Endothelial cell of umbilical vein (primary cell): ENCODE results near the gene ETV3. TPM values are rescaled to one million over a fixed set of nuclear protein-coding genes. Genes with fewer than 3 reads are reported as not detected.

ENCODE experiments used
- BruUV-seq: library from RNA; stranded (reverse); fragments of 400-500 nt; replicated peaks from 2 replicates; lab custom pipeline; 2021; lab: Mats Ljungman, UMichigan
- CTCF ChIA-PET: fragments of 300-600, 350-600 bp; sonication (Branson Sonifier 250); formaldehyde crosslinking; loops from one replicate; lab custom pipeline; 2021; ENCODE audit warnings: antibody characterized with exemption, inconsistent platforms; lab: Charles Lee
- POLR2A ChIA-PET: fragments of 300-600, 350-600 bp; sonication (Branson Sonifier 250); formaldehyde crosslinking; loops from one replicate; lab custom pipeline; 2021; ENCODE audit warnings: antibody characterized with exemption, inconsistent platforms; lab: Charles Lee
- DNase-seq: peaks from one replicate; pipeline ENCODE4 v3.0.0-alpha.2; 2011; ENCODE audit warnings: low read depth, low spot score
- FAIRE-seq: peaks from 2 replicates; lab custom pipeline; 2011; peaks lifted over from hg19 to GRCh38; lab: Jason Lieb, UNC
- H2AFZ ChIP-seq: 2 replicates; pipeline ENCODE4 v1.6.0; 2012; ENCODE audit warnings: low read depth, low read length, control low read depth, inconsistent platforms
- H3K27ac ChIP-seq: 2 replicates; pipeline ENCODE4 v1.5.1; 2011; ENCODE audit warnings: low read depth, mild to moderate bottlenecking, control low read depth, low read length, moderate library complexity; ENCODE audit not compliant: insufficient read depth
- H3K27me3 ChIP-seq, 2 experiments: 2 replicates each; pipeline versions ENCODE4 v1.6.0 to v1.6.1; 2011; ENCODE audit warnings: low read length in 2 of 2, mixed read lengths in 1 of 2; ENCODE audit not compliant: control insufficient read depth in 2 of 2, insufficient read depth in 2 of 2
- H3K36me3 ChIP-seq, 2 experiments: 2 replicates in 1 of 2; 3 replicates in 1 of 2; pipeline ENCODE4 v1.5.1; 2011; ENCODE audit warnings: low read length in 2 of 2, mild to moderate bottlenecking in 1 of 2, moderate library complexity in 1 of 2; ENCODE audit not compliant: control insufficient read depth in 2 of 2, insufficient read depth in 2 of 2; ENCODE audit errors: extremely low read depth in 1 of 2
- H3K4me1 ChIP-seq: 3 replicates; pipeline ENCODE4 v1.5.1; 2011; ENCODE audit warnings: mild to moderate bottlenecking, low read length; ENCODE audit not compliant: control insufficient read depth, insufficient read depth; ENCODE audit errors: extremely low read depth
- H3K4me2 ChIP-seq: 2 replicates; pipeline ENCODE4 v1.6.1; 2011; ENCODE audit warnings: low read length, control low read depth, mixed read lengths; ENCODE audit not compliant: insufficient read depth
- H3K4me3 ChIP-seq, 3 experiments: fragments of 200-600 bp in 1 of 3; sonication (generic), shearing (Covaris generic) in 1 of 3; replicated peaks in 1 of 3; 2 replicates each; pipeline ENCODE4 v1.5.1; 2011 to 2016; ENCODE audit warnings: control low read depth in 3 of 3, low read length in 3 of 3, mild to moderate bottlenecking in 2 of 3, inconsistent platforms in 1 of 3, low read depth in 1 of 3, moderate library complexity in 1 of 3; ENCODE audit not compliant: insufficient read depth in 1 of 3
- H3K79me2 ChIP-seq: 2 replicates; pipeline ENCODE4 v1.6.0; 2012; ENCODE audit warnings: low read length, inconsistent platforms; ENCODE audit not compliant: control insufficient read depth, insufficient read depth
- H3K9ac ChIP-seq: replicated peaks from 2 replicates; pipeline ENCODE3; 2011; ENCODE audit warnings: low read length, control low read depth; ENCODE audit not compliant: insufficient read depth; ENCODE audit errors: extremely low read depth
- H3K9me1 ChIP-seq: replicated peaks from 3 replicates; pipeline ENCODE4 v1.6.0; 2011; ENCODE audit warnings: mild to moderate bottlenecking, low read length; ENCODE audit not compliant: control insufficient read depth, insufficient read depth; ENCODE audit errors: extremely low read depth
- H3K9me3 ChIP-seq: replicated peaks from 2 replicates; pipeline ENCODE4 v1.5.1; 2012; ENCODE audit warnings: low read length, inconsistent platforms; ENCODE audit not compliant: control insufficient read depth, insufficient read depth
- H4K20me1 ChIP-seq: replicated peaks from 2 replicates; pipeline ENCODE3; 2011; ENCODE audit warnings: mild to moderate bottlenecking, low read length; ENCODE audit not compliant: control insufficient read depth, insufficient read depth; ENCODE audit errors: extremely low read depth
- CTCF ChIP-seq, 2 donors: IDR thresholded peaks; 1 replicate in 1 of 2; 2 replicates in 1 of 2; pipeline ENCODE4 v1.5.1; 2011; ENCODE audit warnings: low read length in 2 of 2, mild to moderate bottlenecking in 2 of 2, moderate library complexity in 2 of 2, control low read depth in 1 of 2, inconsistent platforms in 1 of 2, low read depth in 1 of 2; ENCODE audit not compliant: insufficient read depth in 1 of 2; ENCODE audit errors: extremely low read depth in 1 of 2
- EZH2 ChIP-seq: IDR thresholded peaks from 2 replicates; pipeline ENCODE4 v1.6.1; 2012; ENCODE audit warnings: borderline replicate concordance, low read depth, mild to moderate bottlenecking, moderate library complexity, low read length, inconsistent platforms; ENCODE audit not compliant: severe bottlenecking
- FOS ChIP-seq: IDR thresholded peaks from 2 replicates; pipeline ENCODE4 v1.6.1; 2011; ENCODE audit warnings: mild to moderate bottlenecking, low read length, moderate library complexity, borderline replicate concordance; ENCODE audit not compliant: insufficient read depth
- GATA2 ChIP-seq: IDR thresholded peaks from 2 replicates; pipeline ENCODE4 v1.7.0; 2011; ENCODE audit warnings: low read depth, mild to moderate bottlenecking, moderate library complexity, mixed read lengths, low read length; ENCODE audit not compliant: insufficient read length, insufficient read depth
- JUN ChIP-seq: IDR thresholded peaks from 2 replicates; pipeline ENCODE4 v1.6.1; 2011; ENCODE audit warnings: borderline replicate concordance, low read depth; ENCODE audit not compliant: insufficient read length, insufficient read depth
- MAX ChIP-seq: IDR thresholded peaks from 2 replicates; pipeline ENCODE4 v1.6.1; 2011; ENCODE audit not compliant: insufficient read depth, insufficient read length
- MYC ChIP-seq: IDR thresholded peaks from one replicate; pipeline ENCODE4 v1.6.1; 2011; ENCODE audit warnings: mild to moderate bottlenecking, low read depth, low read length
- POLR2A ChIP-seq: IDR thresholded peaks from 2 replicates; pipeline ENCODE4 v1.6.1; 2012; ENCODE audit warnings: low read depth, mild to moderate bottlenecking, control low read depth, low read length
- POLR2AphosphoS5 ChIP-seq: IDR thresholded peaks from 2 replicates; pipeline ENCODE4 v1.6.1; 2012; ENCODE audit warnings: low read depth, mild to moderate bottlenecking, control low read depth, low read length, moderate library complexity; ENCODE audit not compliant: insufficient read depth
- dilution Hi-C: fragments of 300-500 bp; cut with MboI; formaldehyde crosslinking; loops from one replicate; pipeline ENCODE4 v1.15.0; 2019; ENCODE audit warnings: low sequenced_read_pairs; ENCODE audit not compliant: extremely low pct_ligation_motif_present
- intact Hi-C: fragments of 100-400 bp; cut with micrococcal nuclease; formaldehyde crosslinking; loops from one replicate; pipeline ENCODE4 v1.10.0; 2022
- polyA plus RNA-seq, 4 experiments: library from polyadenylated mRNA; depleted of rRNA in 3 of 4; stranded (reverse) in 3 of 4; unstranded in 1 of 4; fragments of >200 nt; gene quantifications; 2 replicates each; pipeline versions ENCODE4 v1.2.1 to v1.2.3, GENCODE V29; 2011 to 2012; ENCODE audit warnings: missing spikeins in 1 of 4
- total RNA-seq: library from RNA; stranded (reverse); gene quantifications from 2 replicates; pipeline ENCODE4 v1.2.3, GENCODE V29; 2021

ETV3 gene
- total and polyA plus RNA-seq, 2 donors (not counting 3 experiments of a cell fraction or from before 2014, with no cell fraction given): 6.8 to 22.3 TPM

GRCh38 chr1:157081707-157082106 is 56.5 kb downstream of the ETV3 start:
- dilution Hi-C loops: no loop called here
- H3K79me2 ChIP-seq: no peaks in the 10 kb centered on the region
- no peaks in the 10 kb centered on the region for H3K9me1 ChIP-seq
- DNase-seq: no peak
- no peak overlapping the region for H3K4me2 ChIP-seq
- no peak for FAIRE-seq
- TF ChIP-seq MYC (no peak), EZH2 (no peak), CTCF (IDR thresholded peaks at IDR 0.05; ENCODE audit: extremely low read depth in 1 of 2, insufficient read depth in 1 of 2, low read depth in 1 of 2, low read length in 2 of 2) (no peak), JUN (no peak), MAX (no peak), FOS (no peak), POLR2AphosphoS5 (no peak), POLR2A (no peak), GATA2 (no peak)
- H3K9ac ChIP-seq: no peak overlapping the region
- BruUV-seq: no TSS peak
- H3K4me1 ChIP-seq: no peaks in the 10 kb centered on the region
- H3K9me3 ChIP-seq: no peaks in the 10 kb centered on the region
- no peak overlapping the region for H3K4me3 ChIP-seq
- H4K20me1 ChIP-seq: no peaks in the 10 kb centered on the region
- no peaks in the 10 kb centered on the region for H3K36me3 ChIP-seq
- peaks cover 2 to 4% of the 10 kb centered on the region in 2 experiments for H3K27me3 ChIP-seq
- POLR2A ChIA-PET: no interaction called here
- intact Hi-C loops: no loop called here
- no peak overlapping the region for H3K27ac ChIP-seq
- CTCF ChIA-PET: interaction anchor here (1.7 to 3.4 kb wide), 2 partner anchors 9 to 75 kb away, joined by 8 to 37 read pairs; no protein-coding TSS in a partner anchor
- H2AFZ ChIP-seq: no peak overlapping the region
